NCI-H2107 treated with DMSO at 0.1 percent for 48 hours (cell line): Measurements from ENCODE around the gene UPK3BL2.
"Not testable (repeated sequence)": the region's sequence is repeated elsewhere in the genome, so short reads cannot be mapped to it uniquely, and the experiment has no call there.

Source experiments
- DNase-seq: peaks from one replicate; lab custom pipeline; 2025; ENCODE audit not compliant: unreplicated experiment; lab: John Stamatoyannopoulos, UW

The UPK3BL2 gene

DNA sequence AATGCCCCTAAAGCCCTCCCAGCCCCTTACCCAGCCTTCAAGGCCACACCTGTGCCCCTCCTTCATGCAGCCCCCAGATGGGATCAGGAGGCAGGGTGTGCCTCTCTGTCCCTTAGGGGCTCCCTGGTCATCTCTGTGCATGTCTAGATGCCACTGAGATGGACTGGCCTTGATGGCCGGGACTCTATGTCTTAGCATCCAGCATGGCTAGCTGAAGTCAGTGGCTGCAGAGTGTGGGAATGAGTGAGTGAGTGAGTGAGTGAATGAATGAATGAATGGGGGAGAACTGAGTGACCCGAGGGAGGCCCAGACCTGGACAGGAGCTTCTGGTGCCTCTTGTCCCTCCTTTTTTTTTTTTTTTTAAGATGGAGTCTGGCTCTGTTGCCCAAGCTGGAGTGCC lies 11.4 kb downstream of the UPK3BL2 start:
- not testable (repeated sequence) for DNase-seq

DNA sequence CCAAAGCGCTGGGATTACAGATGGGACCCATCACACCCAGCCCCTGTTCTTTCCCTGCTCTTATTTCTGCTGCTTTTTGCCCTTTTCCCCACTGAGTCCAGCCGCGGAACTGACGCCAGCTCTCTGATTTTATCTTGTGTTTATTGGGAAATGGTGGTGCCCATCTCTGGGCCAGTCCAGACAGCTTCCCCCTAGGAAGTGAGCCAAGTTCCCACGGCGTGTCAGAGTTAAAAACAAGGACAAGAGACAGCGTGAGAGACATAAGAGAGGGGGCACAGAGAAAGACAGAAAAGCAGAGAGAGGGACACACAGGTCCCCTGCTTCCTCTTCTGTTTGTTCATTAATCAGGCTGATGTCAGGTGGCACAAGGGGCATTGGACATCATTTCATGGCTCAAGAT lies 11.9 kb downstream of the UPK3BL2 start:
- DNase-seq: not testable (repeated sequence)

DNA sequence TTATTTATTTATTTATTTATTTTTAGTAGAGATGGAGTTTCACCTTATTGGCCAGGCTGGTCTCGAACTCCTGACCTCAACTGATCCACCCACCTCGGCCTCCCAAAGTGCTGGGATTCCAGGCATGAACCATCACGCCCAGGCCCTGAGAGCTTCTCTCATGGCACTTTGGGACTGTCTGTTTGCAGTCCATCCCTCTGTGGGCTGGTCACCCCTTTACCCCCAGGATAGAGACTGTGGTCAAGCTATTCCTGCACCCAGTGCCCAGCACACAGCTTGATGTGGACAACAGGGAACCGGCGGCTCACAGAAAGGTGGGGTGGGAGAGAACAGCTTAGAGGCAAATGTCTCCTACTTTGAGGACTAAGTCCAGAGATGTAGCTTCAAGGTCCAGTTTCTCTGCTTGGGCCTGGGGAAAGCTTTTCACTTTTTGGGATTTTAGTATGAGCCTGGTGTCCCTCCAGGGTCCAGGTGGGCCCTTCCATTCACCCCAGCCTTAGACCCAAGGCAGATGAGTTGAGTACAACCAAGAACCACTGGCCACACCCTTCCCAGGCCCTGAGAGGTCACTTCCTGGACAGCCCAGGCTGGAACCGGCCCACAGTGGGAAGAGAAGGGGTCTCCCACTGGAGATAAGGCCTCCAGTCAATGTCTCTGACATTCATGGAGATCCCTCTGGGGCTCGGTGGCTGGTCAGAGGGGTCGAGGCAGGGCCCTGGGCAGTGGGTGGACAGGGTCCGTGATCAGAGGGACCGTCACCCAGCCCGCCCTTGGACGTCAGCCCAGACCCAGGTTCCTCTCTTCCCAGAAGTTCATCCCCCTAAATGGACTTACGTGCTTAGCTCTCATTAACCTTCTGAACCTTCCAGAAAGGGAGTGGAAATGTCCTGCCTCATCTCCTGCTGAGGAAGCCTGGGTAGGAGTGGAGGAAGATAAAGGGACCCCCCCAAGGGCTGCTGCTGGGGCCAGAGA lies 15.4 kb downstream of the UPK3BL2 start:
- not testable (repeated sequence) for DNase-seq

DNA sequence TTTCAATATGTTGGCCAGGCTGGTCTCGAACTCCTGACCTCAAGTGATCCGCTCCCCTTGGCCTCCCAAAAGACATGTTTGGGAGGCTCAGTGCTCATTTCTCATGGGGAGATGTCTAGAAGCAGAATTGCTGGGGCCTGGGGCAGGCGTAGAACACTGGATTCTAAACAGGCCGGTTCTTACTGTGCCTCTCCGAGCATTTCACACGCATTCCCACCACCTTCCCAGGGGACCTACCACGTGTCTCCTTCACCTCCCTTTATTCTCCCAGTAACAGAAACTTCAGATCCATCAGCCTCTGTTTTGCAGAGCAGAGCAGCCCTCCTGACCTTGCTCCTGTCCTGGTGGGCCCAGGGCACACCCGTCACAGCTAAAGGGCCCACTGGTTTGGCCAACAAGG lies 16.3 kb downstream of the UPK3BL2 start:
- DNase-seq: not testable (repeated sequence)

DNA sequence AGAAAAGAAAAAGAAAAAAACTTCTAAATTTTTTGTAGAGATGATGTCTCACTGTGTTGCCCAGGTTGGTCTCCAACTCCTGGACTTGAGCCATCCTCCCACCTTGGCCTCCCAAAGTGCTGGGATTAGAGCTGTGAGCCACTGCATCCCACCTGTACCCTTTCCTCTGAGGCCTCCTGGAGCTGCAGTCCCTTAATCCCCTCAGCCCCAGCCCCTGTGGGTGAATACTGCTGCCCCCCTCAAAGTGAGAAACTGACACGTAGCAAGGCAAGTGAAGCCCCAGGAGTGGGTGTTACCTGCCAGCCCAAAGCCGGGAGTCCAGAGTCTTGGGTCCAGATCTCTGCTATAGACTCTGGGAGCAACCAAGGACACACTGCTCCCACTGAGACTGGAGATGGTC lies 18.7 kb downstream of the UPK3BL2 start:
- not testable (repeated sequence) for DNase-seq

DNA sequence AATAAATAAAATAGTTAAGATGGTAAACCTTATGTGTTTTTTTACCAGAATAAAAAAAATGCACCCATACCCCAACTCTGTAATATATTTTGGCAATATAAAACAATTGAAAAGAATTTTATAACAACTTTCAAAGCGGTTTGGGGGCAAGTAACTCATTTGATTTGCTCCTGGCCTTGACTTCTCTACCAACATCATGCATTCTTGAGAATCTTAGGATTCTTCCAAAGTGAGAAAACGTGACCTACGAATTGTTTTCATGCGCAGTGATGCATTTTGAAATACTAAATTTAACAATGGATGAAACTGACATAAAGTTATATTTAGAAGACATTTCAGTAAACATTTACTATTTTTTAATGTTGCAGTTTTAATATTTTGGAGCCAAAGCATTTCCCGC lies 22.7 kb downstream of the UPK3BL2 start:
- DNase-seq: not testable (repeated sequence)

DNA sequence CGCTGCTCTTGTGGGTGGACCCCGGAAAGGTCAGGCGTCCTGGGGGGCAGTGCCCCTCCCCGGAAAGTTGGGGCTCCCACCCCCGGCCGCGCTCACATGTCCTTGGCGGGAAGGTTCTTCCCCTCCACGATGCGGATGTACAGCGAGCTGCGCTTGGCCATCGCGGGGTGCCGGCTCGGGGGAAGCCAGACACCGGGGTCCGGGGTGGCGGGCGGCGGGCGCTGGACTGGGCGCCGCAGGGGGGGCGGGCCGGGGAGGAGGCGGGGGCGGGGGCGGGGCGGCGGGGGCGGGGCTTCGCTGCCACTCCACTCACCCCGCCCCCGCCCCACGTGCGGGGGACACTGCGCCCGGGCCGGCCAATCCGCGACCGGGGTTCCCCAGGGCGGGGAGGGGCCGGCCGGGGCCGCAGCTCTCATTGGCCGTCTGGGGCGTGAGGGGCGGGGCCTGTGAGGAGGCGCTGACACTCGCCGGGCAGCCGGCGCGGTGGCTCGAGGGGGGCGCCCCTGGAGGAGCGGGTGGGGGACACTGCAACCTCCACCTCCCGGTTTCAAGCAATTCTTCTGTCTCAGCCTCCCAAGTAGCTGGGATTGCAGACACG lies 25.8 kb downstream of the UPK3BL2 start, which contains the start of gene RASA4B:
Gene RASA4B, minus strand, starts transcription at position 228 of the 598 bp plus-strand sequence. Its CDS starts 67 bp downstream, at position 161.
- not testable (repeated sequence) for DNase-seq

DNA sequence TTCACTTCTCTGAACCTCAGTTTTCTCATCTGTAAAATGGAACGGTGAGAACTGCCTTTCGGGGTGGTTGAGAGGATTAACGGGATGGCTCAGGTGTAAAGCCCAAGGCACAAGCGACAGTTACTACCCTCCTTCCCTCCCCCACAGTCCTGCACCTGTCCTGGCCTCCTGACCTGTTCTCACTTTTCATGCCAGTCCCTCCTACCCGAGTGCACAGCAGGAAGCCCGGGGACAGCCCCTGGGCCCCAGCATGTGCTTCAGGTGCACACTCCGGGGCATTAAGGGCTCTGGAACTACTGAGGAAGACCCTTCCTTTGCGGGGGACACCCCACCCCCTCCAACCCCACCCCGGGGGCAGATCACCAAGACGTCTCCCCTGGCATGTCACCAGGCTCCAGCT lies 26.5 kb downstream of the UPK3BL2 start:
- not testable (repeated sequence) for DNase-seq

DNA sequence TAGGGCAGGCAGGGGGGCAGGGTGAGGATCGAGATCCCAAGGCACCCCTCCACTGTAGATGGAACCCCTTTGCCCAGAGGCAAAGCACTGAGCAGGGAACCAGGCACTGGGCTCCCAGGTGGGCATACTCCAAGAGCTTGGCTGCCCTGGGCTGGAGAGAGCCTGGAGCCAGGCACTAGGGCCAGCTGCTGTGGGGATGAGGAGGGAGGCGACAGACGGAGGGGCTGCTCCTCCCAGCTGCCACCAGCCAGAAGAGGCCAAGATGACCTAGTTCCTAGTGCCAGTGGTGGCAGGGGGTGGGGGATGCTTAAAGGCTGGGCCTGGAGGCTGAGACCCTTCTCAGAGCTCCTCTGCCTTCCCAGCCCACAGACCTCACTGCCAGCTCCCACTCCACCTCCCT lies 27.6 kb downstream of the UPK3BL2 start:
- DNase-seq: not testable (repeated sequence)

DNA sequence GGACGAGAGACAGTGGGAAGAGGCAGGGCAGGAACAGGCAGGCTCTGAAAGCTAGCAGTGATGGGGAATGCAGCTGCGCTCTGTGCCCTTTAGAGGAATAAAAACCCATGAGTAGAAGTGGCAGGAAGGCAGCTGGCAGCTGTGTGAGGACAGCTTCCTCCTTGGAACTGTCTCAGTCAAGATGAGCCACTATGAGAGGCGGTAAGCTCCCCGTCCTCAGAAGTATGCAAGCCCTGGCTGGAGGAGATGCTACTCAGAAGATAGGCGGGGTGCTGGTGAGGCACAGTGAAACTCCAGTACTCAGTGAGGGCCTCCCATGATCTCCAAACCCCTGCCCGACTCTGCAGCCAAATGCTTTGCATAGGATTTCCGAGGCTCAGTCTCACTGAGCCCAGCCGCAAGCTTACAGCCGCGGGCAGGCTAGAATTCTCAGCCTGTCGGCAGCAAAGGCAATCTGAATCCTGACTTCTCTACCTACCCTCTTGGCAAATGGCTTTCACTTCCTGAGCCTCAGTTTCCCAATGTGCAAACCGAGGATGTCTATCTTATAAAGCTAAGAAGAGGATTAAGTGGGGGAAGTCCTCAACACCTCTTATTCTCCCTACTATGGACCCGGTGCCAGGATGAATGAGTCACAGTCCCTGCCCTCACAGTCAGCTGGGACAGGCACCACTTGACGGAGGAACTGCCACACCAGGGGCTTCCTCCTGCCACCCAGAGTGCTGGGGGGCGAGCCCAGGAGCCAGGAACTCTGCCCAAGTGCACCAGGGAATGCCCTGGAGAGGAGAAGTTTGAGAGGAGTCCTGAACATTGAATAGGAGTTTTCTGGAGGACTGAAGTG lies 28.4 kb downstream of the UPK3BL2 start:
- not testable (repeated sequence) for DNase-seq

DNA sequence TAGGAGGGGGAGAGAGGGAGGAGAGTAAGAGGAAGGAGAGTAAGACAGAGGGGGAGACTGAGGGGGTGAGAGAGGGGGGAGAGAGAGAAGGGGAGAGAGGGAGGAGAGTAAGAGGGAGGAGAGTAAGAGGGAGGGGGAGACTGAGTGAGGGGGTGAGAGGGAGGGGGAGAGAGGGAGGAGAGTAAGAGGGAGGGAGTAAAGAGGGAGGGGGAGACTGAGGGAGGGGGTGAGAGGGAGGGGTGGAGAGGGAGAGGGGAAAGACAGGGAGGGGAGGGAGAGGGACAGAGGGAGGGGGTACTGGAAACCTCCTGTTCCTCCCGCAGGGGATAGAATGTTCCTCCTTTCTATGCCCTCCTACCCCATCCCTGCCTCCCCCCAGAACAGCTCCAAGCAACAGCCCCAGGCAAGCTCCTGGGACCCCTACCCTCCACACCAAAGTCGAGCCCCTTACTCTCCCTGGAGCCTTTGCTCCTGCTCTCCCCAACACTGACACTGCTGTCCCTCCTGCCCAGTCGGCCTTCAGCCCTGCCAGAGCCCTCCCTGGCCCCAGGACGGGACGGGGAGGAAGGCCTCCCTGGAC lies 30.8 kb downstream of the UPK3BL2 start:
- DNase-seq: not testable (repeated sequence)

DNA sequence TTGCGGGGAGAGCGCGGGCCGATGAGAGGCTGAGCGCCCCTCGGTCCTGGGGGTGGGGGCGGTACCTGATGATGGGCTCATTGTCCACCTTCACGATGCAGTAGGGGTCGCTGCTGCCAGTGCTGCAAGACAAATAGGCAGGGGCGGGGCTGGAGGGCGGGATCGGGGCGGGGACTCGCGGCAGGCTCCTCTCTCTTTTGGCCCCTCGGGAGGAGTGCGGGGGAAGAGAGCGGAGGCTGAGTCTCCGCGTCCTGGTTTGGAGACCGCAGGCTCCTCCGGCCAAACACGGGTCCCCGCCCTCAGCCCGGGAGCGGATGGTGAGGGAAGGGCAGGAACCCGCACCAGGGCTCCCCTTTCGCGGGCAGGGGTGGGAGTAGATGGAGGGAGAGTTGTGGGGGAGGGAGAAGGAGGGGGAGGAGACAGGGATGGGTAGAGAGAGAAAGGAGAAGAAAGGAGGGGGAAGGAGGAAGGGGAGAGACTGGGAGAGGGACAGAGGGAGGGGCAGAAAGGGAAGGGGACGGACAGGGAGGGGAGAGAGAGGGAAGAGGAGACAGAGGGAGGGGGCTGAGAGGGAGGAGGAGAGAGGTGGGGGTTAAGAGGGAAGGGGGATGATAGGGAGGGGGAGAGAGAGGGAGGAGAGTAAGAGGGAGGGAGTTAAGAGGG lies 31.5 kb downstream of the UPK3BL2 start:
- DNase-seq: not testable (repeated sequence)

DNA sequence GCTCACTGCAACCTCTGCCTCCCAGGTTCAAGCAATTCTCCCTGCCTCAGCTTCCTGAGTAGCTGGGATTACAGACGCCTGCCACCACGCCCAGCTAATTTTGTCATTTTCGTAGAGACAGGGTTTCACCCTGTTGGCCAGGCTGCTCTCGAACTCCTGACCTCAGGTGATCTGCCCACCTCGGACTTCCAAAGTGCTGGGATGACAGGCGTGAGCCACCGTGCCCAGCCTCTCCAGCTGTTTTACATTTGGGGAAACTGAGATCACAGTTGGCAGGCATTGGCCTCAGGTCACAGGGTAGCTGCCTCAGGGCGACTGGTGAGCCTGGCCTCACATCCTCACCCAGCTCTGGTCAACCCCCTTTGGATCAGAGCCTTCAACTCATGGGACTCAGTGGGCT lies 32.9 kb downstream of the UPK3BL2 start:
- DNase-seq: not testable (repeated sequence)

DNA sequence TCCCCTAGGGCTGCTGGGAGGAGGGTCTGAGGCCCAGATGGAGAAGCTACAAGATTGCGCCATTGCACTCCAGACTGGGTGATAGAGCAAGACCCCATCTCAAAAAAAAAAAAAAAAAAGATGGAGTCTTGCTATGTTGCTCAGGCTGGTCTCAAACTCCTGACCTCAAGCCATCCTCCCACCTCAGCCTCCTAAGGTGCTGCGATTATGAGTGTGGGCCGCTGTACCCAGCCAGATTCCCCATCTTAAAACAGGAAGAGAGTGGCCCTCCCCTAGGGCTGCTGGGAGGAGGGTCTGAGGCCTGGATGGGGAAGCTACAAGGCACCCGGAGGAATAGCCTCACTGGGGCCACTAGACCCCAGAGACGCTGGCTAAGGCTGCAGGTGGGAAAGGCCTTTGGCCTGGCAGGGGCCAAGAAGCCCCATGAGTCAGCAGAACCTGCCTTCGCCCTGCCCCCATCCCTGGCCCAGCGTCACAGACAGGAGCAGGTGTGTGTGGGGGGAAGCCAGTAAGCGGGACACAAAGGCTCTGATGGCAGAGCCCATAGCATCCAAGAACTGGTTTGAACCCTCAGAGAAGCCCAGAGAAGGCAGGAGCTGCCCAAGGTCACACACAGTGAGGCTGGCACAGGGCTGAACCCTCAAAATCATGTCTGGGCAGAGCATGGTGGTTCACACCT lies 35.9 kb downstream of the UPK3BL2 start:
- DNase-seq: not testable (repeated sequence)

DNA sequence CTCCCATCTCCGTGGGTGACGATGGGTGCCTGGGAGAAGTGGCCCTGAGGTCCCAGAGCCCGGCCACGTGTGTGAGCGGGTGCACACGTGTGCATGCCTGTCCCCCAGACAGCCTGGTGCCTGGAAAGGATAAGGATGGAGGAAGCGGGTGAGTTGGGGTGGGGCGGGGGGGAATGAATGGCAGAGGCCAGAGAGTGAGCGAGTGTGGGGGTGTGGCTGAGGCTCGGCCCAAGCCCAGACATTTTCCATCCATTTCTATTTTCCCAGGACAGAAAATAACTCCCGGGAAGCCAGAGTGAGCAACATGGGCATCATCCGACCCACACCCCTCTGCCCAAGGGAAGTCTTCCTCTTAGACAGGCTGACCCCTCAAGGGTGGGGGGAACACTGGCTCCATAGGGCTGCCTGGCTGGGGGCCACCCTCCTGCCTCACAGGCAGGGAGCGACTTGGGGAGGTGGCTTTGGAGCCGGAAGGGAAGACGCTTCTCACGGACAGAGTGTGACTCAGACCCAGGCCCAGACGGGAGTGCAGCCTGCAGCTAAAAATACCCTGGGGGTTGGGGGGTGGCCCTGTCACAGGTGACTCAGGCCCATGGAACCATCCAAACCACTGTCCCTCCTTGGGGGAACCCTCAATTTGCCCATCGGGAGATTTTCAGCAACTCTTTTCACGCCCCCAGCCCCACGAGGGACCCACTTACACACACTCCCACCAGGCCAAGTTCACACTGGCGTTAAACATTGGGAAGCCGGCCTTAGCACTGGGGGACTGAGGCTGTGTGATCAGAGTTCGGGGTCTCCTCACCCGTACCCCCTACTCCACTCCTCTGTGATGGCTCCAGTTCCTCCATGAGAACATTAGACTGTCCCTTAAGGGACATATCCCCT lies 38.0 kb downstream of the UPK3BL2 start:
- DNase-seq: not testable (repeated sequence)

DNA sequence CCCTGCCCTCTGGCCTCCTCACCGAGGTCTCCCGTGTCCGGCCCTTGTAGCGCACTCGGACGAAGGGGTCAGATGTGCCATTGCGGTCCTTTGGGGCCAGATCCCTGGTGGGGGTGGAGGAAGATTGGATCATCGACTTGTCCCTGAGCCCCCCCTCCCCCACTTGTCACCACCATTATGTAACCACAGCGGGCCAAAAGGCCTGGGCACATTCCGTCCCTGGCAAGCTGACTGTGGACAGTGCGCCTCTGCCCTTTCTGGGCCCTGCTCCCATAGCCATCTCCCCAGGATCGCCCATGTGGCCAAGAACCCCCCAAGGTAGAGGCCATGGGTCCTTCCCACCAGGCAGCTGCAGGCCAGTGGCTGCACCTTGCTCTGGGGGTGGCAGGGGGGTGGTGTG lies 40.4 kb downstream of the UPK3BL2 start:
- not testable (repeated sequence) for DNase-seq

DNA sequence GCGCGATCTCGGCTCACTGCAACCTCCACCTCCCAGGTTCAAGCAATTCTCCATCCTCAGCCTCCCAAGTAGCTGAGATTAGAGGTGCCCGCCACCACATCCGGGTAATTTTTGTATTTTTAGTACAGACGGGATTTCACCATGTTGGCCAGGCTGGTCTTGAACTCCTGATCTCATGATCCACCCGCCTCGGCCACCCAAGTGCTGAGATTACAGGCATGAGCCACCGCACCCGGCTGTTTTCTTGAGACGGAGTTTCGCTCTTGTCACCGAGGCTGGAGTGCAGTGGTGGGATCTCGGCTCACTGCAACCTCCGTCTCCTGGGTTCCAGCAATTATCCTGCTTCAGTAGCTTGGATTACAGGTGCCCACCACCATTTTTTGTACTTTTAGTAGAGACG lies 45.2 kb downstream of the UPK3BL2 start:
- not testable (repeated sequence) for DNase-seq

DNA sequence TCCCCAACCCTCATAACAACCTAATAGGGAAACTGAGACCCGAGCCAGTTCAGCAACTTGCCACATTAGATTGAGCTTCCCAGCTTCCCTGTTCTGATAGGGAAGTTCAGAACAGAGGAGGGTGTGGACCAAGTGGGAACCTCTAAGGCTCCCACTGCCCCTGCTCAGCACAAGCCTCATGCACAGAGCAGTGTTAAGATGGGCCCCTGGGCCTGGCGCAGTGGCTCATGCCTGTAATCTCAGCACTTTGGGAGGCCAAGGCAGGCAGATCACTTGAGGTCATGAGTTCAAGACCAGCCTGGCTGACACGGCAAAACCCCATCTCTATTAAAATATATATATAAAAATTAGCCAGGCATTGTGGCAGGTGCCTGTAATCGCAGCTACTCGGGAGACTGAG lies 46.2 kb downstream of the UPK3BL2 start:
- DNase-seq: not testable (repeated sequence)

DNA sequence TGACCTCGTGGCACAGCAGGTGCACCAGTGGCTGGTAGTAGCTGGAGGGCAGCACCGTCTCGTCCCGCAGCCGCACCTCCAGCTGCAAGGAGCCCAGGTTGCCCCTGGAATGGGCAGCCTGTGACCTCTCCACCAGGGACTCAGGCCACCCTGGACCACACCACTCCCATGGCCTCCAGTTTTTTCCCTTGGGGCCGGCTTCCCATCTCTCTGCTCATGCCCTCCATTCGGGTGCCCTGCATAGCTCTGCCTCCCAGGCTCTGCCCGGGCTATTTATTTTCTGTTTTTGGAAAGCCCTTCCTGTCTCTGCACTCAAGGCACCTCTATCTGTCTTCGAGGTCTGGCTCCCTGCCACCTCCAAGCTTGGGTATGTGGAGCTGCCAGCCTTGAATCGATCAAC lies 46.6 kb downstream of the UPK3BL2 start:
- DNase-seq: not testable (repeated sequence)
